Measurements from ENCODE around the gene GGACT. TPM values are rescaled to one million over a fixed set of nuclear protein-coding genes. Genes with fewer than 3 reads are reported as not detected.
A peak's percentile ranks its signal among the peaks of the same experiment; 100 is the strongest.

The GGACT gene
- total RNA-seq = 1 to 10 TPM; 6.7 to 10.0 TPM

GRCh38 chr13:100588331-100589177 lies at the start of gene GGACT:
TSS of gene GGACT (minus strand) at chr13:100588789. CDS start at chr13:100532591, 56,198 bp downstream.
- H3K9me3 ChIP-seq = no peaks in the 10 kb centered on the region
- H3K9ac ChIP-seq (ENCODE audit: low read depth in 2 of 2, low read length in 2 of 2) = peak within 1 kb of the TSS; percentile 69 to 90
- peak; percentile 81 for DNase-seq
- H3K4me1 ChIP-seq = no peaks in the 10 kb centered on the region
- no peaks in the 10 kb centered on the region for H3K27me3 ChIP-seq
- peak within 1 kb of the TSS; percentile 63 for H3K27ac ChIP-seq
- intact Hi-C loops (cut with DNase I) = no loop called here
- TF ChIP-seq CTCF (IDR thresholded peaks at IDR 0.05) = peak; percentile 64
- H3K36me3 ChIP-seq = no peaks in the 10 kb centered on the region
- H3K4me3 ChIP-seq = peak within 1 kb of the TSS; percentile 58

GRCh38 chr13:100637796-100638195 lies 49.2 kb upstream of the GGACT start:
- intact Hi-C loops (cut with DNase I) = no loop called here
- no peak for TF ChIP-seq CTCF (IDR thresholded peaks at IDR 0.05)
- H3K9me3 ChIP-seq = no peaks in the 10 kb centered on the region
- no peak overlapping the region for H3K9ac ChIP-seq (ENCODE audit: low read depth in 2 of 2, low read length in 2 of 2)
- no peak overlapping the region for H3K4me3 ChIP-seq
- no peaks in the 10 kb centered on the region for H3K27me3 ChIP-seq
- DNase-seq = no peak
- H3K4me1 ChIP-seq = no peaks in the 10 kb centered on the region
- H3K36me3 ChIP-seq = peaks cover 5% of the 10 kb centered on the region
- H3K27ac ChIP-seq = no peak overlapping the region

- no peak overlapping the region for H3K4me3 ChIP-seq
- H3K27ac ChIP-seq = no peak overlapping the region
- H3K9ac ChIP-seq (ENCODE audit: low read depth in 2 of 2, low read length in 2 of 2) = no peak overlapping the region
- no peaks in the 10 kb centered on the region for H3K9me3 ChIP-seq
- no peaks in the 10 kb centered on the region for H3K27me3 ChIP-seq
- H3K4me1 ChIP-seq = no peaks in the 10 kb centered on the region
- TF ChIP-seq CTCF (IDR thresholded peaks at IDR 0.05) = no peak
- H3K36me3 ChIP-seq = peaks cover 5% of the 10 kb centered on the region
- intact Hi-C loops (cut with DNase I) = no loop called here
- DNase-seq = no peak
These were observed 48.8 kb upstream of the GGACT start for GRCh38 chr13:100637380-100637779.

GRCh38 chr13:100636441-100636840 lies 47.9 kb upstream of the GGACT start:
- H3K27me3 ChIP-seq = no peaks in the 10 kb centered on the region
- no peaks in the 10 kb centered on the region for H3K9me3 ChIP-seq
- H3K4me1 ChIP-seq = no peaks in the 10 kb centered on the region
- no peak for DNase-seq
- H3K36me3 ChIP-seq = peaks cover 5% of the 10 kb centered on the region
- H3K4me3 ChIP-seq = no peak overlapping the region
- intact Hi-C loops (cut with DNase I) = no loop called here
- H3K9ac ChIP-seq (ENCODE audit: low read depth in 2 of 2, low read length in 2 of 2) = no peak overlapping the region
- no peak for TF ChIP-seq CTCF (IDR thresholded peaks at IDR 0.05)
- H3K27ac ChIP-seq = no peak overlapping the region

GRCh38 chr13:100636004-100636403 lies 47.4 kb upstream of the GGACT start:
- Histone ChIP-seq H3K9ac (ENCODE audit: low read depth in 2 of 2, low read length in 2 of 2) (no peak overlapping the region), H3K4me3 (no peak overlapping the region)
- intact Hi-C loops (cut with DNase I) = no loop called here

More at GRCh38 chr13:100636004-100636403, 47.4 kb upstream of the GGACT start:
- Histone ChIP-seq H3K27me3 (no peaks in the 10 kb centered on the region), H3K36me3 (peaks cover 5% of the 10 kb centered on the region), H3K27ac (no peak overlapping the region), H3K4me1 (no peaks in the 10 kb centered on the region), H3K9me3 (no peaks in the 10 kb centered on the region)
- DNase-seq = no peak
- TF ChIP-seq CTCF (IDR thresholded peaks at IDR 0.05) = no peak
